ENCODE data around the gene HERC6. TPM values are rescaled to one million over a fixed set of nuclear protein-coding genes. Genes with fewer than 3 reads are reported as not detected.

HERC6 gene
- total RNA-seq, 1 experiment from 2014 or later, result 7.6 TPM

DNA sequence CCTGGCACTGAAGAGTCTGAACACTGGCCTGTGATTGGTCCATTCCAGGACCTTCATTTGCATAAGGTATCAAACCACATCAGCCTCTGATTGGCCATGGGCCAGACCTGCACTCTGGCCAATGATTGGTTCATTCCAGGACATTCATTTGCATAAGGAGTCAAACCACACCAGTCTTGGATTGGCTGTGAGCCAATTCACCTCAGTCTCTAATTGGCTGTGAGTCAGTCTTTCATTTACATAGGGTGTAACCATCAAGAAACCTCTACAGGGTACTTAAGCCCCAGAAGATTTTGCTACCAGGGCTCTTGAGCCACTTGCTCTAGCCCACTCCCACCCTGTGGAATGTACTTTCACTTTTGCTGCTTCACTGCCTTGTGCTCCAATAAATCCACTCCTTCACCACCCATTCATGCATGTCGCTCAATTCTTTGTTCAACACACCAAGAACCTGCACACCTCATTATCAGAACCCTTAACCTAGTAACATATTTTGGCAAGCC, 64.1 kb downstream of the HERC6 start:
- POLR2A ChIA-PET, result no interaction called here
- Mint-ChIP-seq H3K27me3 (ENCODE audit: insufficient read depth, unreplicated experiment) (no peaks in the 10 kb centered on the region), H3K4me1 (ENCODE audit: low read depth, unreplicated experiment) (peaks cover 6% of the 10 kb centered on the region), H3K4me3 (ENCODE audit: unreplicated experiment) (no peak overlapping the region), H3K9me3 (ENCODE audit: unreplicated experiment) (no peaks in the 10 kb centered on the region), H3K36me3 (ENCODE audit: insufficient read depth, unreplicated experiment) (no peaks in the 10 kb centered on the region), H3K27ac (ENCODE audit: unreplicated experiment) (no peak overlapping the region)
- Histone ChIP-seq H3K9me3 (no peaks in the 10 kb centered on the region), H3K4me3 (ENCODE audit: low read depth, low read length) (no peak overlapping the region), H3K4me1 (no peaks in the 10 kb centered on the region; the same call in 1 of the 2 replicates), H3K36me3 (ENCODE audit: control insufficient read depth, insufficient read depth, low read length) (no peaks in the 10 kb centered on the region), H3K27me3 (replicated peaks; ENCODE audit: control insufficient read depth, insufficient read depth, low read length) (no peaks in the 10 kb centered on the region)
- BruUV-seq (replicated peaks), result no TSS peak
- CTCF ChIA-PET, result no interaction called here
- no peak for DNase-seq
- TF ChIP-seq, protein P1, sequence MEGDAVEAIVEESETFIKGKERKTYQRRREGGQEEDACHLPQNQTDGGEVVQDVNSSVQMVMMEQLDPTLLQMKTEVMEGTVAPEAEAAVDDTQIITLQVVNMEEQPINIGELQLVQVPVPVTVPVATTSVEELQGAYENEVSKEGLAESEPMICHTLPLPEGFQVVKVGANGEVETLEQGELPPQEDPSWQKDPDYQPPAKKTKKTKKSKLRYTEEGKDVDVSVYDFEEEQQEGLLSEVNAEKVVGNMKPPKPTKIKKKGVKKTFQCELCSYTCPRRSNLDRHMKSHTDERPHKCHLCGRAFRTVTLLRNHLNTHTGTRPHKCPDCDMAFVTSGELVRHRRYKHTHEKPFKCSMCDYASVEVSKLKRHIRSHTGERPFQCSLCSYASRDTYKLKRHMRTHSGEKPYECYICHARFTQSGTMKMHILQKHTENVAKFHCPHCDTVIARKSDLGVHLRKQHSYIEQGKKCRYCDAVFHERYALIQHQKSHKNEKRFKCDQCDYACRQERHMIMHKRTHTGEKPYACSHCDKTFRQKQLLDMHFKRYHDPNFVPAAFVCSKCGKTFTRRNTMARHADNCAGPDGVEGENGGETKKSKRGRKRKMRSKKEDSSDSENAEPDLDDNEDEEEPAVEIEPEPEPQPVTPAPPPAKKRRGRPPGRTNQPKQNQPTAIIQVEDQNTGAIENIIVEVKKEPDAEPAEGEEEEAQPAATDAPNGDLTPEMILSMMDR (IDR thresholded peaks at IDR 0.05; ENCODE audit: insufficient read depth in 1 of 2, low read depth in 1 of 2, low read length in 1 of 2, severe bottlenecking in 1 of 2, unreplicated experiment in 1 of 2), result no peak
- intact Hi-C loops (cut with micrococcal nuclease; ENCODE audit: unreplicated experiment), result no loop called here

DNA sequence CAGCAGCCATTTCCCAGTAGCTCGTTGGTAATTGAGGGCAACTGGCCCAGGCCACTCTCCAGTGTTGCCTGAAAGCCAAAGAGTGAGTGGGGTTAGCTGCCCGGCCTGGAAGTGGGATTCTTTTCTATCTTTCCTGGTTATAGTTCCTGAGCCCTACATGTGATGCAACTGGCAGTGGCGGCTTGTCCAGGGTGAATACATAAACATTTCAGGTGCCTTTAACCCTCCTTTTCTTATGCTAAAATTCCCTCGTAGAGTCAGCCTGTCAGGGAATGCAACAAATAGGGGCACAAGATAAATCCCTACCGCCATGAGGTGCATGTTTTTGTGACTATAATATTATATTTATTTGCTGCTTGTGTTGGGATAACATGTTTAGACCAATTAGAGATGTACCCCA, 64.8 kb downstream of the HERC6 start:
- H3K9me3 ChIP-seq, result no peaks in the 10 kb centered on the region
- Mint-ChIP-seq H3K9me3 (ENCODE audit: unreplicated experiment) (no peaks in the 10 kb centered on the region), H3K36me3 (ENCODE audit: insufficient read depth, unreplicated experiment) (no peaks in the 10 kb centered on the region), H3K27me3 (ENCODE audit: insufficient read depth, unreplicated experiment) (no peaks in the 10 kb centered on the region), H3K4me3 (ENCODE audit: unreplicated experiment) (no peak overlapping the region), H3K27ac (ENCODE audit: unreplicated experiment) (no peak overlapping the region), H3K4me1 (ENCODE audit: low read depth, unreplicated experiment) (peaks cover 6% of the 10 kb centered on the region)
- intact Hi-C loops (cut with micrococcal nuclease; ENCODE audit: unreplicated experiment), result no loop called here
- ChIA-PET CTCF (no interaction called here), POLR2A (no interaction called here)
- H3K36me3 ChIP-seq (ENCODE audit: control insufficient read depth, insufficient read depth, low read length), result no peaks in the 10 kb centered on the region
- no peaks in the 10 kb centered on the region for H3K27me3 ChIP-seq (replicated peaks; ENCODE audit: control insufficient read depth, insufficient read depth, low read length)
- H3K4me1 ChIP-seq, result no peaks in the 10 kb centered on the region; the same call in 1 of the 2 replicates
- no peak overlapping the region for H3K4me3 ChIP-seq (ENCODE audit: low read depth, low read length)
- no peak for DNase-seq
- TF ChIP-seq, protein P1 (IDR thresholded peaks at IDR 0.05; ENCODE audit: insufficient read depth in 1 of 2, low read depth in 1 of 2, low read length in 1 of 2, severe bottlenecking in 1 of 2, unreplicated experiment in 1 of 2), result no peak
- no TSS peak for BruUV-seq (replicated peaks)

DNA sequence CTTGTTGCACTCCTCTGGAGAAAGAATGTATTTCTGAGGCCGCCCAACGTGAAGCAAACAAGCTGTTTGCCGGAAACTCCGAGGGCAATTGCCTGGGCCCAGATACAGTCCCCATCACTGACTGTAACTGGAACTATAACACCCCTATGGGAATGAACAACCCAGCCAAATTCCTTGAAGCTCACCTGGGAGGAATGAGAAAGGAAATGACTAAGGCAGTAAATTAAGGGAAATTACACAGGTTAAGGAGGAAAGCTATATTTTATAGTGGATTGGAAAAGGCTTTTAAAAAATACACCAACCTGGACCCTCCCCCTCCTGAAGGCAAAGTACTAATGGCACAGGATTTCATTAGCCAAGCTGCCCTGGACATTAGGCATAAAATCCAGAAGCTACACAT, 66.6 kb downstream of the HERC6 start:
- Histone ChIP-seq H3K9me3 (no peaks in the 10 kb centered on the region), H3K4me1 (no peaks in the 10 kb centered on the region), H3K4me3 (ENCODE audit: low read depth, low read length) (no peak overlapping the region), H3K36me3 (ENCODE audit: control insufficient read depth, insufficient read depth, low read length) (no peaks in the 10 kb centered on the region), H3K27me3 (replicated peaks; ENCODE audit: control insufficient read depth, insufficient read depth, low read length) (no peaks in the 10 kb centered on the region)
- no peak overlapping the region for H3K27ac Mint-ChIP-seq (ENCODE audit: unreplicated experiment)
- TF ChIP-seq, protein P1 (IDR thresholded peaks at IDR 0.05; ENCODE audit: insufficient read depth in 1 of 2, low read depth in 1 of 2, low read length in 1 of 2, severe bottlenecking in 1 of 2, unreplicated experiment in 1 of 2), result no peak
- intact Hi-C loops (cut with micrococcal nuclease; ENCODE audit: unreplicated experiment), result no loop called here
- no peak for DNase-seq
- CTCF ChIA-PET, result interaction anchor here (0.7 kb wide), 1 partner anchor 12 kb away, joined by 3 read pairs; the partner anchor contains the start of gene HERC5
- H3K36me3 Mint-ChIP-seq (ENCODE audit: insufficient read depth, unreplicated experiment), result no peaks in the 10 kb centered on the region
- H3K9me3 Mint-ChIP-seq (ENCODE audit: unreplicated experiment), result no peaks in the 10 kb centered on the region
- BruUV-seq (replicated peaks), result no TSS peak
- no peaks in the 10 kb centered on the region for H3K27me3 Mint-ChIP-seq (ENCODE audit: insufficient read depth, unreplicated experiment)
- POLR2A ChIA-PET, result no interaction called here
- no peak overlapping the region for H3K4me3 Mint-ChIP-seq (ENCODE audit: unreplicated experiment)
- H3K4me1 Mint-ChIP-seq (ENCODE audit: low read depth, unreplicated experiment), result no peaks in the 10 kb centered on the region
